HepG2 (cell line): ENCODE data around the gene ATG9A. TPM values are rescaled to one million over a fixed set of nuclear protein-coding genes. Genes with fewer than 3 reads are reported as not detected.

Experiments
- ATAC-seq: fragments of 200-7000 bp; cut with Tn5 transposase; 3 replicates; pipeline ENCODE4 v1.9.1; 2020; ENCODE audit warnings: mild to moderate bottlenecking, moderate library complexity
- BruUV-seq: library from RNA; stranded (reverse); fragments of 400-500 nt; replicated peaks from 2 replicates; lab custom pipeline; 2021; lab: Mats Ljungman, UMichigan
- CTCF ChIA-PET: fragments of 300-600 bp; formaldehyde crosslinking; extraction: SDS; loops from one replicate; lab custom pipeline; 2021; ENCODE audit warnings: low total read pairs, inconsistent platforms, low intra/inter-chr PET ratio; lab: Yijun Ruan, JAX
- POLR2A ChIA-PET: fragments of 350-600 bp; sonication (Branson Sonifier 250); formaldehyde crosslinking; loops from one replicate; lab custom pipeline; 2020; ENCODE audit warnings: antibody characterized with exemption, inconsistent platforms; lab: Yijun Ruan, JAX
- DNase-seq: peaks from one replicate; pipeline ENCODE4 v3.0.0-alpha.2; 2015; ENCODE audit warnings: low spot score
- FAIRE-seq: peaks from 3 replicates; lab custom pipeline; 2011; peaks lifted over from hg19 to GRCh38; lab: Jason Lieb, UNC
- H2AFZ ChIP-seq: one replicate; pipeline ENCODE4 v1.6.1; 2011; ENCODE audit warnings: low read length, inconsistent platforms
- H3K27ac ChIP-seq: fragments of 300-600 bp; 3 replicates; pipeline ENCODE4 v1.8.0; 2011; ENCODE audit warnings: mixed run types, mild to moderate bottlenecking, mixed read lengths, low read length, inconsistent platforms; ENCODE audit not compliant: insufficient read depth; ENCODE audit errors: extremely low read length
- H3K27me3 ChIP-seq, 2 experiments: fragments of 200-600 bp in 1 of 2; 2 replicates in 1 of 2; 3 replicates in 1 of 2; pipeline versions ENCODE4 v1.6.0 to v1.8.0; 2011; ENCODE audit warnings: low read length in 2 of 2, mild to moderate bottlenecking in 2 of 2, moderate library complexity in 2 of 2, inconsistent platforms in 1 of 2; ENCODE audit not compliant: insufficient read depth in 2 of 2, control insufficient read depth in 1 of 2
- H3K36me3 ChIP-seq, 2 experiments: fragments of 200-600 bp in 1 of 2; replicated peaks in 1 of 2; 2 replicates in 1 of 2; 3 replicates in 1 of 2; pipeline versions ENCODE4 v1.5.1 to v1.8.0; 2011; ENCODE audit warnings: low read length in 2 of 2, inconsistent platforms in 1 of 2; ENCODE audit not compliant: insufficient read depth in 2 of 2, control insufficient read depth in 1 of 2
- H3K4me1 ChIP-seq: 2 replicates; pipeline ENCODE4 v1.5.1; 2012; ENCODE audit warnings: low read length, inconsistent platforms; ENCODE audit not compliant: insufficient read depth
- H3K4me2 ChIP-seq: 2 replicates; pipeline ENCODE4 v1.6.0; 2011; ENCODE audit warnings: low read depth, low read length, inconsistent platforms
- H3K4me3 ChIP-seq, 3 experiments: fragments of 200-600 bp in 1 of 3; sonication (generic), shearing (Covaris generic) in 1 of 3; replicated peaks in 1 of 3; 2 replicates each; pipeline ENCODE4 v1.5.1; 2011 to 2016; ENCODE audit warnings: low read length in 3 of 3, inconsistent platforms in 2 of 3, low read depth in 2 of 3, mild to moderate bottlenecking in 2 of 3, control low read depth in 1 of 3, mixed read lengths in 1 of 3; ENCODE audit not compliant: insufficient read depth in 1 of 3
- H3K79me2 ChIP-seq: one replicate; pipeline ENCODE4 v1.6.1; 2011; ENCODE audit warnings: low read length, inconsistent platforms; ENCODE audit not compliant: insufficient read depth
- H3K9ac ChIP-seq: 2 replicates; pipeline ENCODE4 v1.6.0; 2011; ENCODE audit warnings: mild to moderate bottlenecking, low read depth, low read length, inconsistent platforms; ENCODE audit not compliant: insufficient read depth
- H3K9me3 ChIP-seq: 2 replicates; pipeline ENCODE4 v1.5.1; 2012; ENCODE audit warnings: mild to moderate bottlenecking, low read length
- H4K20me1 ChIP-seq: 2 replicates; pipeline ENCODE4 v1.6.0; 2011; ENCODE audit warnings: inconsistent platforms, mild to moderate bottlenecking, low read length, moderate library complexity; ENCODE audit not compliant: insufficient read depth
- AGO2 ChIP-seq: fragments of 200-400 bp; formaldehyde crosslinking; optimal IDR thresholded peaks from 2 replicates; pipeline ENCODE3; 2017; ENCODE audit warnings: mild to moderate bottlenecking, low read depth, low read length, moderate library complexity
- ATF3 ChIP-seq: sonication (generic); formaldehyde crosslinking; IDR thresholded peaks from 2 replicates; pipeline ENCODE4 v1.4.0; 2020; ENCODE audit warnings: missing genetic modification reagents
- GFI1 ChIP-seq: sonication (generic); formaldehyde crosslinking; IDR thresholded peaks from 2 replicates; pipeline ENCODE4 v1.5.0; 2020; ENCODE audit warnings: missing genetic modification reagents, mild to moderate bottlenecking, borderline replicate concordance
- HMG20A ChIP-seq: IDR thresholded peaks from 2 replicates; pipeline ENCODE4 v1.6.1; 2016; ENCODE audit warnings: borderline replicate concordance
- KAT2B ChIP-seq: fragments of 150-350 bp; IDR thresholded peaks from 2 replicates; pipeline ENCODE4 v1.6.1; 2014; ENCODE audit warnings: low read depth, low read length, borderline replicate concordance
- KMT2A ChIP-seq: sonication (generic); formaldehyde crosslinking; IDR thresholded peaks from 2 replicates; pipeline ENCODE4 v1.4.0; 2020; ENCODE audit warnings: missing genetic modification reagents
- MTA1 ChIP-seq: sonication (generic); formaldehyde crosslinking; IDR thresholded peaks from 2 replicates; pipeline ENCODE4 v1.4.0; 2020; ENCODE audit warnings: missing genetic modification reagents, mild to moderate bottlenecking, borderline replicate concordance
- POLR2G ChIP-seq: fragments of 200-400 bp; formaldehyde crosslinking; IDR thresholded peaks from 2 replicates; pipeline ENCODE4 v1.6.1; 2018; ENCODE audit warnings: mild to moderate bottlenecking, low read depth, low read length, moderate library complexity
- RBFOX2 ChIP-seq: fragments of 200-400 bp; formaldehyde crosslinking; IDR thresholded peaks from 2 replicates; pipeline ENCODE4 v1.6.1; 2017; ENCODE audit warnings: low read depth, mild to moderate bottlenecking, low read length
- TOPORS ChIP-seq: sonication (generic); formaldehyde crosslinking; IDR thresholded peaks from 2 replicates; pipeline ENCODE4 v1.8.0; 2023; ENCODE audit warnings: mild to moderate bottlenecking, missing genetic modification reagents
- ZFX ChIP-seq: sonication (generic); formaldehyde crosslinking; IDR thresholded peaks from 2 replicates; pipeline ENCODE4 v1.4.0; 2020; ENCODE audit warnings: mild to moderate bottlenecking, low read depth, missing genetic modification reagents, moderate library complexity
- ZNF414 ChIP-seq: sonication (generic); formaldehyde crosslinking; IDR thresholded peaks from 2 replicates; pipeline ENCODE4 v1.5.0; 2020; ENCODE audit warnings: missing genetic modification reagents
- ZNF510 ChIP-seq: sonication (generic); formaldehyde crosslinking; IDR thresholded peaks from 2 replicates; pipeline ENCODE4 v1.4.0; 2020; ENCODE audit warnings: low read depth, mild to moderate bottlenecking, missing genetic modification reagents
- ZNF660 ChIP-seq: sonication (generic); formaldehyde crosslinking; IDR thresholded peaks from 2 replicates; pipeline ENCODE4 v1.5.1; 2020; ENCODE audit warnings: mild to moderate bottlenecking, low read depth, missing genetic modification reagents, borderline replicate concordance
- ZNF687 ChIP-seq: sonication (generic); formaldehyde crosslinking; IDR thresholded peaks from 2 replicates; pipeline ENCODE4 v1.5.1; 2020; ENCODE audit warnings: mild to moderate bottlenecking, missing genetic modification reagents, moderate library complexity
- ZNF839 ChIP-seq: sonication (generic); formaldehyde crosslinking; IDR thresholded peaks from 2 replicates; pipeline ENCODE4 v1.4.0; 2020; ENCODE audit warnings: missing genetic modification reagents, mild to moderate bottlenecking, borderline replicate concordance
- WGBS: methylation state at CpG from one replicate; pipeline ENCODE4 v1.1.6; 2017; ENCODE audit warnings: low lambda C conversion rate; 5-methylcytosine and 5-hydroxymethylcytosine counted together
- in situ Hi-C: cut with HindIII; loops from 2 replicates; pipeline ENCODE4 v1.10.0; 2017; ENCODE audit warnings: low pct_unique_long_range_greater_than_20kb; ENCODE audit not compliant: extremely low pct_ligation_motif_present
- intact Hi-C: fragments of 100-400 bp; cut with micrococcal nuclease; formaldehyde crosslinking; loops from one replicate; pipeline ENCODE4 v1.10.0; 2022; ENCODE audit not compliant: unreplicated experiment
- polyA plus RNA-seq, 8 experiments: library from polyadenylated mRNA; depleted of rRNA in 3 of 8; stranded (reverse) in 7 of 8; unstranded in 1 of 8; fragments of >200 nt; fragmentation: Illumina TruSeq in 4 of 8; extraction: Trizol in 4 of 8; gene quantifications; 2 replicates each; pipeline versions ENCODE4 v1.2.1 to v1.2.3, GENCODE V29; 2011 to 2016; ENCODE audit warnings: low read depth in 4 of 8, missing spikeins in 1 of 8, mixed read lengths in 1 of 8; ENCODE audit not compliant: insufficient read depth in 1 of 8
- total RNA-seq, 5 experiments: library from RNA; depleted of rRNA; stranded (reverse); fragments of >200 nt; fragmentation: Illumina TruSeq; extraction: Trizol; gene quantifications; 2 replicates each; pipeline ENCODE4 v1.2.3, GENCODE V29; 2016; ENCODE audit warnings: low read depth in 1 of 5

The ATG9A gene
- total and polyA plus RNA-seq, 2 of the 13 experiments (the other 11 are each of a cell fraction or from before 2014, with no cell fraction given): 35.0 to 131 TPM

GRCh38 chr2:219210886-219211362, 18.5 kb downstream of the ATG9A start (continued):
- TF ChIP-seq GFI1 (CRISPR knock-in tag): 0 out of 2 replicates have a peak, but pooled peaks have one; percentile 21
- no peak for TF ChIP-seq ZFX
- TF ChIP-seq TOPORS (CRISPR knock-in tag): 0 out of 2 replicates have a peak, but pooled peaks have one; percentile 50
- peak; percentile 19 for TF ChIP-seq AGO2

GRCh38 chr2:219210196-219210885, 19.1 kb downstream of the ATG9A start:
- no peak for DNase-seq
- ATAC-seq: no peak
- ChIA-PET CTCF (interaction anchor here (2.2 to 2.5 kb wide), 2 partner anchors 39 to 51 kb away, joined by 17 to 28 read pairs; partner anchors contain the start of gene NHEJ1), POLR2A (interaction anchor here (1.6 to 5.6 kb wide), 7 partner anchors 7 to 37 kb away, joined by 5 to 227 read pairs (median 20); partner anchors contain the start of genes ABCB6, ANKZF1, ATG9A and CNPPD1)
- intact Hi-C loops: no loop called here
- in situ Hi-C loops: no loop called here
- H3K4me3 ChIP-seq: no peak overlapping the region
- BruUV-seq: no TSS peak
- H3K36me3 ChIP-seq: peaks cover 33 to 55% of the 10 kb centered on the region in 2 experiments
- no peak overlapping the region for H3K9ac ChIP-seq
- H3K27me3 ChIP-seq: no peaks in the 10 kb centered on the region; a peak in 1 of 5 replicates
- H3K4me2 ChIP-seq: no peak overlapping the region
- no peaks in the 10 kb centered on the region for H3K9me3 ChIP-seq
- H3K27ac ChIP-seq: peak overlapping the region; percentile 95
- no peak for FAIRE-seq
- peaks cover 69% of the 10 kb centered on the region for H3K4me1 ChIP-seq
- H3K79me2 ChIP-seq: peaks cover 6% of the 10 kb centered on the region
- H4K20me1 ChIP-seq: no peaks in the 10 kb centered on the region
- 97% methylated on average over 24 of the region's 24 CpGs for whole genome bisulfite sequencing
- H2AFZ ChIP-seq: no peak overlapping the region
- TF ChIP-seq POLR2G: peak; percentile 58
- peak; percentile 49; the same call in 1 of the 2 replicates for TF ChIP-seq MTA1 (CRISPR knock-in tag)
- no peak for TF ChIP-seq HMG20A
- TF ChIP-seq ZNF660: no peak
- no peak for TF ChIP-seq ZNF510
- peak; percentile 67 for TF ChIP-seq AGO2
- no peak for TF ChIP-seq KAT2B
- no peak for TF ChIP-seq ATF3 (CRISPR knock-in tag)
- TF ChIP-seq ZNF414 (CRISPR knock-in tag): no peak
- TF ChIP-seq ZNF839 (CRISPR knock-in tag): 0 out of 2 replicates have a peak, but pooled peaks have one; percentile 28
- TF ChIP-seq RBFOX2: peak; percentile 57; the same call in 1 of the 2 replicates
- TF ChIP-seq KMT2A (CRISPR knock-in tag): no peak
- peak; percentile 37; the same call in 1 of the 2 replicates for TF ChIP-seq ZNF687 (CRISPR knock-in tag)
